Placental epithelial cell (primary cell): Measurements from ENCODE around the gene OR2M7. TPM values are rescaled to one million over a fixed set of nuclear protein-coding genes. Genes with fewer than 3 reads are reported as not detected.

ENCODE experiments used
- total RNA-seq: library from RNA; depleted of rRNA; stranded (reverse); fragments of >200 nt; gene quantifications from 2 replicates; pipeline ENCODE4 v1.2.3, GENCODE V29; 2012

The OR2M7 gene, protein sequence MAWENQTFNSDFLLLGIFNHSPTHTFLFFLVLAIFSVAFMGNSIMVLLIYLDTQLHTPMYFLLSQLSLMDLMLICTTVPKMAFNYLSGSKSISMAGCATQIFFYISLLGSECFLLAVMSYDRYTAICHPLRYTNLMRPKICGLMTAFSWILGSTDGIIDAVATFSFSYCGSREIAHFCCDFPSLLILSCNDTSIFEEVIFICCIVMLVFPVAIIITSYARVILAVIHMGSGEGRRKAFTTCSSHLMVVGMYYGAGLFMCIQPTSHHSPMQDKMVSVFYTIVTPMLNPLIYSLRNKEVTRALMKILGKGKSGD
- total RNA-seq: not detected in 2 replicates

DNA sequence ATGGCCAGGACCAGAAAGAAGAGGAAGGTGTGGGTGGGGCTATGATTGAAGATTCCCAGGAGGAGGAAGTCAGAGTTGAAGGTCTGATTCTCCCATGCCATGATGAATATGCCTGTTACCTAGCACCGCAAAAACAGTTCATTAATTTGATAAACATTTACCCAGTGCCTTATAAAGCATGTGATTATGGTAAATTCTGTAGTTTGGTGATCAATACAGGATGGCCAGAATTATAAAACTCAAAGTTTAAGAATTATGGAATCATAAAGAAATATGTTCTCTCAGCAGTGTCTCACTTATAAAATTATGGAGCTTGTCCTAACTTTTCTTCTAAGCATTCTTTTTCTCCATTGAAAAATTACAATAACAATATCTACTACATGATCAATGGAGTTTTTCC lies at the start of gene OR2M7:
OR2M7 (minus strand) TSS at position 101 of the 400 bp plus-strand sequence; CDS start at position 101, 0 bp downstream.

DNA sequence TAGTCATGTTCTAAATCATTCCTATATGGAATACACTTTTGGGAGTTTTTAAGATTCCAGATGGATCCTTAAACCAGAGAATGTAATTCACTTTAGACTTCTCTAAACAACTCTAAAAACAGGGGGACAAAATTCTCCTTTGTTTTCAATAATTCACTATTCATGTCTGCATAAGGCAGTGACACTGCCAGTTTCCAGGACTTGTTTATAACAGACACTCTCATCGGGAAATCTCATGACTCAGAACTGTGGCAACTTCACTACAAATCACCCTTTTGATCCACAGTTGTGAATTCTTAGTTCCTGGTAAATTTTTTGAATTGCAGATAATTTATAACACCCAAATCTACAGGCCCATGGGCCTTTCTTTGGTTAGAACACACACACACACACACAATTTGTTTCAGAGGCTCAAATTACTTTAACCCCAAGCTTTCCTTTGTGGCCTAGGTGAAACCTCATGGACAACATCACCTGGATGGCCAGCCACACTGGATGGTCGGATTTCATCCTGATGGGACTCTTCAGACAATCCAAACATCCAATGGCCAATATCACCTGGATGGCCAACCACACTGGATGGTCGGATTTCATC lies 36.9 kb upstream of the OR2M7 start, which contains the start of gene OR2T4:
OR2T4 (plus strand) TSS at position 545 of the 595 bp plus-strand sequence; CDS start at position 545, 0 bp downstream.

GRCh38 chr1:248348475-248348874 lies 24.1 kb upstream of the OR2M7 start, which contains the start of gene OR14C36:
Gene OR14C36 (plus strand): TSS chr1:248348775. CDS start chr1:248348775, 0 bp downstream.

DNA sequence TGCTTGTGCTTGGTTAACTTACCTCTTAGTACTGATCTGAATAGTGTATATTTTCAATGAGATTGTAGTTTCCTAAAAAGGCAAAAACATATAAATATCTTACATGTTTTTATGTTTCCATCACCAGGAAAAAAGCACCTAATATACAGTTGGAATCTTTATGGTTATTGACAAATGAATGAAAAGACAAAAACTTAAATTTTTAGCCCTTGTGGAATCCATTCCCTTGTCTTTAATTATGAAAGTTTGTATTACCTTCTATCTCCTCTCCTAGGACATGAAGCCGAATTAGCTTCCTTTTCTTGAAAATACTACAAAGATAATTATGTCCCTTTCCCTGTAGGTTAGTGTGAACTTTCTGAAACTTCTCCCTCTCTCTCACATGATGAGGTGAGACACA lies 21.0 kb downstream of the OR2M7 start, which contains the start of gene OR2T12:
OR2T12 (minus strand) TSS at position 101 of the 400 bp plus-strand sequence. CDS start 7,846 bp downstream, outside the sequence.

DNA sequence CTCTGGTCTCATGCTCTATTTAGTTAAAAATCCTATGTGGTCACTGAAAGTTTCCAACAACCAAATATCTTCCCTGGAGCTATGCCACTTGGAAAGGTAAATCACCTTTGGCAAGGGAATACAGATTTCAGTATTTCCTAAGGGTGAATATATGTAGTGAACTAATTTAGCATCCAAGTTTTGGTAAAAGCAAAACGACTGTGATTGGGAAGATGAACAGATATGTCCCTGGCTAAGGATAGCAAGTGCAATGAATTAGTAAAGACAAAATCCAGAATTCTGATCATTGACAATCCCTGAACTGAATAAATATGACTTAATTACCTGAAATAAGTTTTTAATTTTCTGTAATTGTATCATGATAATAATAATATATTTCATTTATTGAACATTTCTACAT lies 46.5 kb downstream of the OR2M7 start, which contains the start of gene OR2T33:
OR2T33 (minus strand) TSS at position 101 of the 400 bp plus-strand sequence. CDS start 4,162 bp downstream, outside the sequence.

Other genes starting within 250 kb of the OR2M7 start
- gene OR2L13, start 229.4 kb downstream of the OR2M7 start, total RNA-seq: not detected in 2 replicates
- gene OR2M5, start 179.4 kb downstream of the OR2M7 start, total RNA-seq: not detected in 2 replicates
- gene OR2M2, start 149.7 kb downstream of the OR2M7 start, total RNA-seq: not detected in 2 replicates
- gene OR2M3, start 127.3 kb downstream of the OR2M7 start, total RNA-seq: not detected in 2 replicates
- gene OR2M4, start 93.2 kb downstream of the OR2M7 start, total RNA-seq: not detected in 2 replicates
- gene OR2T33, start 46.6 kb downstream of the OR2M7 start, total RNA-seq: under 0.01 and 0.54 TPM in 2 replicates
- gene OR2T12, start 21.1 kb downstream of the OR2M7 start, total RNA-seq: not detected in 2 replicates
- not detected in 2 replicates for gene OR14C36, start 24.2 kb upstream of the OR2M7 start, total RNA-seq
- not detected in 2 replicates for gene OR2T4, start 37.1 kb upstream of the OR2M7 start, total RNA-seq
- gene OR2T6, start 51.2 kb upstream of the OR2M7 start, total RNA-seq: not detected in 2 replicates
- gene OR2T1, start 78.5 kb upstream of the OR2M7 start, total RNA-seq: not detected in 2 replicates
- 9.0 and 16.1 TPM in 2 replicates for gene OR2T2, start 121.1 kb upstream of the OR2M7 start, total RNA-seq
- 0.65 and 0.79 TPM in 2 replicates for gene OR2T3, start 148.8 kb upstream of the OR2M7 start, total RNA-seq
- gene OR2T5, start 164.0 kb upstream of the OR2M7 start, total RNA-seq: 1.4 and 2.7 TPM in 2 replicates
- gene OR2G6, start 183.5 kb upstream of the OR2M7 start, total RNA-seq: 4.3 and 13.2 TPM in 2 replicates
- 9.4 and 19.7 TPM in 2 replicates for gene OR2T29, start 238.2 kb upstream of the OR2M7 start, total RNA-seq